Sigmoid colon (tissue), 7 donors: Measurements from ENCODE around the gene S100A7A. TPM values are rescaled to one million over a fixed set of nuclear protein-coding genes. Genes with fewer than 3 reads are reported as not detected.

Experiments used
- DNase-seq: peaks from one replicate; pipeline ENCODE4 v3.0.0-alpha.2; 2019
- H3K27ac ChIP-seq, 4 donors: fragments of 200-600 bp; sonication (generic); one replicate each; pipeline ENCODE4 v1.5.1; 2016 to 2019; ENCODE audit warnings: mild to moderate bottlenecking in 1 of 4
- H3K27me3 ChIP-seq, 3 donors: fragments of 200-600 bp; sonication (generic); one replicate each; pipeline ENCODE4 v1.5.1; 2019; ENCODE audit warnings: mild to moderate bottlenecking in 1 of 3
- H3K36me3 ChIP-seq, 4 donors: fragments of 200-600 bp; sonication (generic); one replicate each; pipeline ENCODE4 v1.5.1; 2016 to 2019
- H3K4me1 ChIP-seq, 4 donors: fragments of 200-600 bp; sonication (generic); one replicate each; pipeline ENCODE4 v1.5.1; 2017 to 2019
- H3K4me3 ChIP-seq, 4 donors: fragments of 200-600 bp; sonication (generic); one replicate each; pipeline ENCODE4 v1.5.1; 2017 to 2019; ENCODE audit warnings: mild to moderate bottlenecking in 2 of 4, moderate library complexity in 1 of 4
- H3K9me3 ChIP-seq, 4 donors: fragments of 200-600 bp in 3 of 4; sonication (generic) in 3 of 4; one replicate each; pipeline versions ENCODE4 v1.5.1 to v1.6.1; 2013 to 2019
- CTCF ChIP-seq, 4 experiments: fragments of 450-650 bp in 3 of 4; fragments of 200-600 bp in 1 of 4; IDR thresholded peaks; one replicate each; pipeline ENCODE4 v1.5.1; 2016 to 2019; ENCODE audit warnings: antibody characterized with exemption in 4 of 4, mild to moderate bottlenecking in 3 of 4, moderate library complexity in 2 of 4
- EP300 ChIP-seq, 4 donors: sonication (generic); formaldehyde crosslinking; IDR thresholded peaks; one replicate each; pipeline ENCODE4 v1.6.1; 2017; ENCODE audit warnings: antibody characterized with exemption in 4 of 4
- POLR2A ChIP-seq, 2 donors: fragments of 450-650 bp; IDR thresholded peaks; one replicate each; pipeline ENCODE4 v1.6.1; 2016; ENCODE audit warnings: antibody characterized with exemption in 2 of 2, mild to moderate bottlenecking in 2 of 2, moderate library complexity in 2 of 2
- POLR2AphosphoS5 ChIP-seq, 4 donors: sonication (generic); formaldehyde crosslinking; IDR thresholded peaks; one replicate each; pipeline ENCODE4 v1.6.1; 2017; ENCODE audit warnings: antibody characterized with exemption in 4 of 4
- WGBS, 2 donors: extraction: QIAGEN DNeasy Blood & Tissue Kit; methylation state at CpG; one replicate each; pipeline ENCODE4 v1.1.7; 2013; 5-methylcytosine and 5-hydroxymethylcytosine counted together
- intact Hi-C: fragments of 100-400 bp; cut with DNase I; formaldehyde crosslinking; loops from one replicate; pipeline ENCODE4 v1.15.1; 2023
- polyA plus RNA-seq, 3 donors: library from polyadenylated mRNA; stranded (reverse); fragments of 200-250 nt; gene quantifications; one replicate each; pipeline ENCODE4 v1.2.3, GENCODE V29; 2013
- total RNA-seq, 4 donors: library from RNA; depleted of rRNA; stranded (reverse); fragments of >200 nt; gene quantifications; one replicate each; pipeline ENCODE4 v1.1.0, GENCODE V29; 2016
- donor health status: healthy with polysubstance abuse.
- donor health status: Bipolar disorder and iron deficiency.
- donor health status: healthy.

The S100A7A gene
- total and polyA plus RNA-seq, 7 donors: not detected

- Histone ChIP-seq H3K4me3 (no peak overlapping the region), H3K36me3 (no peaks in the 10 kb centered on the region), H3K27me3 (peaks cover 0 to 11% (median 0%) of the 10 kb centered on the region in 3 donors), H3K27ac (no peak overlapping the region), H3K4me1 (no peaks in the 10 kb centered on the region), H3K9me3 (no peaks in the 10 kb centered on the region)
- TF ChIP-seq POLR2A (IDR thresholded peaks at IDR 0.05) (no peak), EP300 (IDR thresholded peaks at IDR 0.05) (no peak), CTCF (IDR thresholded peaks at IDR 0.05) (no peak), POLR2AphosphoS5 (IDR thresholded peaks at IDR 0.05) (no peak)
- 79 to 86% methylated on average over 19 of the region's 19 CpGs for WGBS, 2 donors
- DNase-seq: no peak
- intact Hi-C loops: no loop called here
Observed at GRCh38 chr1:153397051-153397923, 19.0 kb upstream of the S100A7A start.

- Histone ChIP-seq H3K36me3 (no peaks in the 10 kb centered on the region), H3K4me1 (no peaks in the 10 kb centered on the region), H3K4me3 (no peak overlapping the region), H3K27ac (no peak overlapping the region), H3K27me3 (peaks cover 0 to 11% (median 0%) of the 10 kb centered on the region in 3 donors), H3K9me3 (no peaks in the 10 kb centered on the region)
- TF ChIP-seq CTCF (IDR thresholded peaks at IDR 0.05) (no peak), POLR2A (IDR thresholded peaks at IDR 0.05) (no peak), POLR2AphosphoS5 (IDR thresholded peaks at IDR 0.05) (no peak), EP300 (IDR thresholded peaks at IDR 0.05) (no peak)
- WGBS, 2 donors: 85 to 87% methylated on average over 6 of the region's 6 CpGs
- no peak for DNase-seq
- intact Hi-C loops: no loop called here
Observed at GRCh38 chr1:153397924-153398651, 18.2 kb upstream of the S100A7A start.

GRCh38 chr1:153399401-153400055 is 16.8 kb upstream of the S100A7A start:
- Histone ChIP-seq H3K9me3 (no peaks in the 10 kb centered on the region), H3K27me3 (peaks cover 0 to 11% (median 0%) of the 10 kb centered on the region in 3 donors), H3K36me3 (no peaks in the 10 kb centered on the region), H3K27ac (no peak overlapping the region), H3K4me3 (no peak overlapping the region), H3K4me1 (no peaks in the 10 kb centered on the region)
- 89 to 91% methylated on average over 7 of the region's 7 CpGs for WGBS, 2 donors
- TF ChIP-seq POLR2A (IDR thresholded peaks at IDR 0.05) (no peak), POLR2AphosphoS5 (IDR thresholded peaks at IDR 0.05) (no peak), EP300 (IDR thresholded peaks at IDR 0.05) (no peak), CTCF (IDR thresholded peaks at IDR 0.05) (no peak)
- no peak for DNase-seq
- intact Hi-C loops: no loop called here

GRCh38 chr1:153400244-153400643 is 16.1 kb upstream of the S100A7A start:
- DNase-seq: no peak
- Histone ChIP-seq H3K9me3 (no peaks in the 10 kb centered on the region), H3K4me1 (no peaks in the 10 kb centered on the region), H3K4me3 (no peak overlapping the region), H3K27me3 (peaks cover 0 to 11% (median 0%) of the 10 kb centered on the region in 3 donors), H3K27ac (no peak overlapping the region), H3K36me3 (no peaks in the 10 kb centered on the region)
- TF ChIP-seq POLR2A (IDR thresholded peaks at IDR 0.05): no peak
- TF ChIP-seq POLR2AphosphoS5 (IDR thresholded peaks at IDR 0.05): no peak
- TF ChIP-seq CTCF (IDR thresholded peaks at IDR 0.05): no peak
- no peak for TF ChIP-seq EP300 (IDR thresholded peaks at IDR 0.05)
- WGBS, 2 donors: 60 to 67% methylated on average over 5 of the region's 5 CpGs
- intact Hi-C loops: no loop called here
